GM19043 (cell line): Measurements from ENCODE around the gene IGLON5.

Experiments used
- ATAC-seq: cut with Tn5 transposase; IDR thresholded peaks from one replicate; pipeline ENCODE4 v1.9.1; 2021; ENCODE audit warnings: low read depth; ENCODE audit not compliant: unreplicated experiment

The IGLON5 gene

GRCh38 chr19:51337861-51338562, 26.6 kb downstream of the IGLON5 start:
- no peak for ATAC-seq

GRCh38 chr19:51338563-51339312, 27.3 kb downstream of the IGLON5 start:
- peak; percentile 70 for ATAC-seq

GRCh38 chr19:51339313-51339686, 27.9 kb downstream of the IGLON5 start:
- ATAC-seq, result no peak

- ATAC-seq, result no peak
Measured at GRCh38 chr19:51339687-51340656, 28.5 kb downstream of the IGLON5 start.

GRCh38 chr19:51341066-51341465, 29.6 kb downstream of the IGLON5 start:
- no peak for ATAC-seq

- ATAC-seq, result no peak
Measured at GRCh38 chr19:51341976-51342580, 30.6 kb downstream of the IGLON5 start, which contains the start of gene VSIG10L. Gene VSIG10L (minus strand): TSS chr19:51342139. CDS start chr19:51342124, 15 bp downstream.

GRCh38 chr19:51342631-51343569, 31.5 kb downstream of the IGLON5 start:
- no peak for ATAC-seq

- no peak for ATAC-seq
Measured at GRCh38 chr19:51345076-51345620, 33.7 kb downstream of the IGLON5 start.

- ATAC-seq, result no peak
Measured at GRCh38 chr19:51346742-51347141, 35.3 kb downstream of the IGLON5 start.

- ATAC-seq, result no peak
Measured at GRCh38 chr19:51347209-51347928, 35.9 kb downstream of the IGLON5 start.

- no peak for ATAC-seq
Measured at GRCh38 chr19:51351266-51351990, 40.0 kb downstream of the IGLON5 start.

- no peak for ATAC-seq
Measured at GRCh38 chr19:51352783-51353360, 41.4 kb downstream of the IGLON5 start.

- ATAC-seq, result no peak
Measured at GRCh38 chr19:51354103-51354741, 42.8 kb downstream of the IGLON5 start.

GRCh38 chr19:51354742-51355148, 43.3 kb downstream of the IGLON5 start:
- ATAC-seq, result no peak

- no peak for ATAC-seq
Measured at GRCh38 chr19:51356159-51356801, 44.8 kb downstream of the IGLON5 start.

GRCh38 chr19:51357952-51358351, 46.5 kb downstream of the IGLON5 start:
- ATAC-seq, result no peak
